ENCODE results near the gene MIS12.

- TF ChIP-seq POLR2A (IDR thresholded peaks at IDR 0.05) (no peak), POLR2AphosphoS5 (IDR thresholded peaks at IDR 0.05) (no peak), EP300 (IDR thresholded peaks at IDR 0.05) (no peak)
- TF ChIP-seq, protein P1, sequence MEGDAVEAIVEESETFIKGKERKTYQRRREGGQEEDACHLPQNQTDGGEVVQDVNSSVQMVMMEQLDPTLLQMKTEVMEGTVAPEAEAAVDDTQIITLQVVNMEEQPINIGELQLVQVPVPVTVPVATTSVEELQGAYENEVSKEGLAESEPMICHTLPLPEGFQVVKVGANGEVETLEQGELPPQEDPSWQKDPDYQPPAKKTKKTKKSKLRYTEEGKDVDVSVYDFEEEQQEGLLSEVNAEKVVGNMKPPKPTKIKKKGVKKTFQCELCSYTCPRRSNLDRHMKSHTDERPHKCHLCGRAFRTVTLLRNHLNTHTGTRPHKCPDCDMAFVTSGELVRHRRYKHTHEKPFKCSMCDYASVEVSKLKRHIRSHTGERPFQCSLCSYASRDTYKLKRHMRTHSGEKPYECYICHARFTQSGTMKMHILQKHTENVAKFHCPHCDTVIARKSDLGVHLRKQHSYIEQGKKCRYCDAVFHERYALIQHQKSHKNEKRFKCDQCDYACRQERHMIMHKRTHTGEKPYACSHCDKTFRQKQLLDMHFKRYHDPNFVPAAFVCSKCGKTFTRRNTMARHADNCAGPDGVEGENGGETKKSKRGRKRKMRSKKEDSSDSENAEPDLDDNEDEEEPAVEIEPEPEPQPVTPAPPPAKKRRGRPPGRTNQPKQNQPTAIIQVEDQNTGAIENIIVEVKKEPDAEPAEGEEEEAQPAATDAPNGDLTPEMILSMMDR (IDR thresholded peaks at IDR 0.05), result no peak
These were observed 44.1 kb downstream of the MIS12 start for GRCh38 chr17:5530265-5531084.
